Thyroid gland (tissue), 4 donors: Measurements from ENCODE around the gene IL10RA. TPM values are rescaled to one million over a fixed set of nuclear protein-coding genes. Genes with fewer than 3 reads are reported as not detected.

Experiments
- DNase-seq, 2 donors: peaks; one replicate each; pipeline ENCODE4 v3.0.0-alpha.2; 2019
- H3K27ac ChIP-seq, 3 donors: fragments of 200-600 bp; sonication (generic); 1 replicate in 2 of 3; 2 replicates in 1 of 3; pipeline ENCODE4 v1.5.1; 2016 to 2019; ENCODE audit warnings: mild to moderate bottlenecking in 1 of 3, moderate library complexity in 1 of 3
- H3K27me3 ChIP-seq: fragments of 200-600 bp; sonication (generic); one replicate; pipeline ENCODE4 v1.5.1; 2019
- H3K36me3 ChIP-seq, 2 donors: fragments of 200-600 bp; sonication (generic); one replicate each; pipeline ENCODE4 v1.5.1; 2016 to 2019
- H3K4me1 ChIP-seq, 2 donors: fragments of 200-600 bp; sonication (generic); one replicate each; pipeline ENCODE4 v1.5.1; 2017 to 2019
- H3K4me3 ChIP-seq, 3 donors: fragments of 200-600 bp; sonication (generic); replicated peaks in 1 of 3; 1 replicate in 2 of 3; 2 replicates in 1 of 3; pipeline ENCODE4 v1.5.1; 2016; ENCODE audit warnings: mild to moderate bottlenecking in 1 of 3
- H3K9me3 ChIP-seq: fragments of 200-600 bp; sonication (generic); one replicate; pipeline ENCODE4 v1.5.1; 2017
- CTCF ChIP-seq, 6 experiments: fragments of 200-600 bp in 3 of 6; fragments of 450-650 bp in 3 of 6; sonication (generic) in 3 of 6; IDR thresholded peaks; one replicate each; pipeline ENCODE4 v1.5.1; 2016 to 2019; ENCODE audit warnings: antibody characterized with exemption in 6 of 6, mild to moderate bottlenecking in 2 of 6, inconsistent platforms in 1 of 6, moderate library complexity in 1 of 6
- POLR2A ChIP-seq, 2 donors: fragments of 450-650 bp; IDR thresholded peaks; one replicate each; pipeline ENCODE4 v1.6.1; 2017; ENCODE audit warnings: antibody characterized with exemption in 2 of 2, mild to moderate bottlenecking in 2 of 2, moderate library complexity in 1 of 2
- WGBS, 2 donors: methylation state at CpG; one replicate each; pipeline ENCODE4 v1.1.5; 2017; 5-methylcytosine and 5-hydroxymethylcytosine counted together
- intact Hi-C: fragments of 100-400 bp; cut with DNase I; formaldehyde crosslinking; loops from one replicate; pipeline ENCODE4 v1.15.1; 2023
- total RNA-seq, 4 donors: library from RNA; depleted of rRNA; stranded (reverse); fragments of >200 nt; gene quantifications; one replicate each; pipeline ENCODE4 v1.2.3, GENCODE V29; 2016

The IL10RA gene
- total RNA-seq, 4 donors from 2014 or later: 5.3 to 21.9 (median 10.6) TPM

GRCh38 chr11:118017111-118017510 is 30.9 kb downstream of the IL10RA start:
- no peaks in the 10 kb centered on the region for H3K27me3 ChIP-seq
- H3K9me3 ChIP-seq: no peaks in the 10 kb centered on the region
- intact Hi-C loops: no loop called here
- no peaks in the 10 kb centered on the region for H3K36me3 ChIP-seq
- H3K4me3 ChIP-seq: no peak overlapping the region
- TF ChIP-seq POLR2A (IDR thresholded peaks at IDR 0.05): no peak
- no peak for TF ChIP-seq CTCF (IDR thresholded peaks at IDR 0.05)
- no peak for DNase-seq
- no peak overlapping the region for H3K27ac ChIP-seq
- H3K4me1 ChIP-seq: no peaks in the 10 kb centered on the region
- WGBS, 2 donors: 80 to 82% methylated on average over 3 of the region's 3 CpGs

- Histone ChIP-seq H3K4me3 (no peak overlapping the region), H3K36me3 (no peaks in the 10 kb centered on the region), H3K27me3 (no peaks in the 10 kb centered on the region), H3K9me3 (no peaks in the 10 kb centered on the region), H3K27ac (no peak overlapping the region), H3K4me1 (no peaks in the 10 kb centered on the region)
- intact Hi-C loops: no loop called here
- TF ChIP-seq CTCF (IDR thresholded peaks at IDR 0.05): no peak
- no peak for TF ChIP-seq POLR2A (IDR thresholded peaks at IDR 0.05)
- WGBS, 2 donors: 71 to 72% methylated on average over 4 of the region's 4 CpGs
- no peak for DNase-seq
Measured at GRCh38 chr11:118017631-118018315, 31.6 kb downstream of the IL10RA start.

GRCh38 chr11:118018401-118018800 is 32.2 kb downstream of the IL10RA start:
- H3K4me1 ChIP-seq: no peaks in the 10 kb centered on the region
- DNase-seq: no peak
- H3K36me3 ChIP-seq: no peaks in the 10 kb centered on the region
- WGBS, 2 donors: 94 to 95% methylated on average over 2 of the region's 2 CpGs
- H3K4me3 ChIP-seq: no peak overlapping the region
- intact Hi-C loops: no loop called here
- no peaks in the 10 kb centered on the region for H3K27me3 ChIP-seq
- H3K9me3 ChIP-seq: no peaks in the 10 kb centered on the region
- no peak overlapping the region for H3K27ac ChIP-seq
- no peak for TF ChIP-seq CTCF (IDR thresholded peaks at IDR 0.05)
- TF ChIP-seq POLR2A (IDR thresholded peaks at IDR 0.05): no peak

- WGBS, 2 donors: 95% methylated on average over 1 of the region's 1 CpG
- no peaks in the 10 kb centered on the region for H3K36me3 ChIP-seq
- no peaks in the 10 kb centered on the region for H3K9me3 ChIP-seq
- H3K4me3 ChIP-seq: no peak overlapping the region
- H3K4me1 ChIP-seq: no peaks in the 10 kb centered on the region
- DNase-seq: no peak
- no peak for TF ChIP-seq CTCF (IDR thresholded peaks at IDR 0.05)
- no peak for TF ChIP-seq POLR2A (IDR thresholded peaks at IDR 0.05)
- no peaks in the 10 kb centered on the region for H3K27me3 ChIP-seq
- intact Hi-C loops: no loop called here
- H3K27ac ChIP-seq: no peak overlapping the region
Measured at GRCh38 chr11:118021146-118021545, 35.0 kb downstream of the IL10RA start.

GRCh38 chr11:118027694-118028093 is 41.5 kb downstream of the IL10RA start:
- no peaks in the 10 kb centered on the region for H3K36me3 ChIP-seq
- intact Hi-C loops: no loop called here

More at GRCh38 chr11:118027694-118028093, 41.5 kb downstream of the IL10RA start:
- TF ChIP-seq CTCF (IDR thresholded peaks at IDR 0.05) (no peak), POLR2A (IDR thresholded peaks at IDR 0.05) (no peak)
- H3K9me3 ChIP-seq: no peaks in the 10 kb centered on the region
- H3K4me3 ChIP-seq: no peak overlapping the region
- no peak overlapping the region for H3K27ac ChIP-seq
- H3K27me3 ChIP-seq: no peaks in the 10 kb centered on the region
- no peaks in the 10 kb centered on the region for H3K4me1 ChIP-seq
- DNase-seq: no peak
- 86 to 96% methylated on average over 4 of the region's 4 CpGs for WGBS, 2 donors
